K562 (cell line): ENCODE data around the gene ARL11. TPM values are rescaled to one million over a fixed set of nuclear protein-coding genes. Genes with fewer than 3 reads are reported as not detected.

ENCODE experiments used
- ATAC-seq: fragments of 200-7000 bp; cut with Tn5 transposase; 3 replicates; pipeline ENCODE4 v1.9.1; 2020; ENCODE audit warnings: moderate library complexity
- BruUV-seq: library from RNA; stranded (reverse); fragments of 400-500 nt; replicated peaks from 2 replicates; lab custom pipeline; 2021; lab: Mats Ljungman, UMichigan
- CTCF ChIA-PET: fragments of 300-600 bp; formaldehyde crosslinking; extraction: SDS; loops from one replicate; lab custom pipeline; 2021; ENCODE audit warnings: low intra/inter-chr PET ratio; lab: Yijun Ruan, JAX
- POLR2A ChIA-PET: fragments of 300-600, 350-650 bp; sonication (Branson Sonifier 250); formaldehyde crosslinking; extraction: SDS; loops from one replicate; lab custom pipeline; 2021; ENCODE audit warnings: antibody characterized with exemption, inconsistent platforms; lab: Yijun Ruan, JAX
- DNase-seq, 4 experiments: peaks; one replicate each; pipeline versions ENCODE4 v3.0.0 to v3.0.0-alpha.2; 2011 to 2018; ENCODE audit warnings: low spot score in 3 of 4, mixed read lengths in 3 of 4; ENCODE audit errors: extremely low read depth in 1 of 4
- FAIRE-seq: peaks from 2 replicates; lab custom pipeline; 2011; peaks lifted over from hg19 to GRCh38; lab: Jason Lieb, UNC
- H2AFZ ChIP-seq: 2 replicates; pipeline ENCODE4 v1.6.0; 2011; ENCODE audit warnings: low read depth, low read length, control low read depth, inconsistent platforms
- H3K27ac ChIP-seq: fragments of 200-600 bp; 3 replicates; pipeline ENCODE4 v1.8.0; 2011; ENCODE audit warnings: low read depth, mild to moderate bottlenecking, control low read depth, inconsistent platforms, low read length, moderate library complexity, mixed read lengths; ENCODE audit errors: extremely low read depth
- H3K27me3 ChIP-seq, 2 experiments: fragments of 300-600 bp in 1 of 2; 2 replicates in 1 of 2; 3 replicates in 1 of 2; pipeline versions ENCODE4 v1.6.0 to v1.8.0; 2011; ENCODE audit warnings: inconsistent platforms in 2 of 2, low read length in 2 of 2, mild to moderate bottlenecking in 1 of 2, mixed read lengths in 1 of 2, moderate library complexity in 1 of 2; ENCODE audit not compliant: control insufficient read depth in 2 of 2, insufficient read depth in 2 of 2
- H3K36me3 ChIP-seq: fragments of 300-600 bp; 3 replicates; pipeline ENCODE4 v1.8.0; 2011; ENCODE audit warnings: mild to moderate bottlenecking, low read length, inconsistent platforms; ENCODE audit not compliant: control insufficient read depth, insufficient read depth
- H3K4me1 ChIP-seq, 2 experiments: fragments of 200-600 bp in 1 of 2; replicated peaks in 1 of 2; 2 replicates in 1 of 2; 3 replicates in 1 of 2; pipeline versions ENCODE4 v1.5.1 to v1.8.0; 2011; ENCODE audit warnings: inconsistent platforms in 2 of 2, low read length in 2 of 2, mild to moderate bottlenecking in 1 of 2, mixed read lengths in 1 of 2, moderate library complexity in 1 of 2; ENCODE audit not compliant: control insufficient read depth in 2 of 2, insufficient read depth in 2 of 2
- H3K4me2 ChIP-seq: 2 replicates; pipeline ENCODE4 v1.6.1; 2011; ENCODE audit warnings: low read length, control low read depth, inconsistent platforms, mixed read lengths; ENCODE audit not compliant: insufficient read depth
- H3K4me3 ChIP-seq: fragments of 200-600 bp; sonication (generic), shearing (Covaris generic); 2 replicates; pipeline ENCODE4 v1.5.1; 2016; ENCODE audit warnings: control low read depth, inconsistent platforms
- H3K79me2 ChIP-seq: fragments of 200-600 bp; 3 replicates; pipeline ENCODE4 v1.8.0; 2011; ENCODE audit warnings: low read length, inconsistent platforms; ENCODE audit not compliant: control insufficient read depth, insufficient read depth
- H3K9ac ChIP-seq, 2 experiments: 2 replicates each; pipeline versions ENCODE4 v1.6.0 to v1.6.1; 2011; ENCODE audit warnings: low read depth in 2 of 2, low read length in 2 of 2, control low read depth in 1 of 2, inconsistent platforms in 1 of 2, mild to moderate bottlenecking in 1 of 2, mixed read lengths in 1 of 2; ENCODE audit not compliant: insufficient read depth in 1 of 2
- H3K9me1 ChIP-seq: one replicate; pipeline ENCODE4 v1.6.0; 2011; ENCODE audit warnings: inconsistent platforms, mild to moderate bottlenecking, low read length, moderate library complexity; ENCODE audit not compliant: control insufficient read depth, insufficient read depth
- H3K9me3 ChIP-seq: replicated peaks from 2 replicates; pipeline ENCODE4 v1.5.1; 2011; ENCODE audit warnings: low read depth, low read length, inconsistent platforms; ENCODE audit not compliant: control insufficient read depth, insufficient read depth
- H4K20me1 ChIP-seq: replicated peaks from 2 replicates; pipeline ENCODE4 v1.6.1; 2011; ENCODE audit warnings: low read length, inconsistent platforms, mixed read lengths; ENCODE audit not compliant: control insufficient read depth, insufficient read depth
- GATAD2B ChIP-seq: fragments of 450-650 bp; IDR thresholded peaks from 2 replicates; pipeline ENCODE4 v1.6.1; 2017; ENCODE audit warnings: mild to moderate bottlenecking, borderline replicate concordance
- MBD2 ChIP-seq: sonication (generic); IDR thresholded peaks from 2 replicates; pipeline ENCODE4 v1.6.1; 2016; ENCODE audit warnings: low read depth, borderline replicate concordance
- SNRNP70 ChIP-seq: fragments of 200-400 bp; formaldehyde crosslinking; optimal IDR thresholded peaks from 2 replicates; pipeline ENCODE3; 2017; ENCODE audit warnings: low read depth, low read length
- TCF15 ChIP-seq: fragments of 250-450 bp; sonication (Bioruptor Pico); IDR thresholded peaks from 2 replicates; pipeline ENCODE4 v1.8.0; 2022; ENCODE audit warnings: moderate library complexity, mild to moderate bottlenecking, inconsistent platforms
- ZNF121 ChIP-seq: sonication (generic); formaldehyde crosslinking; conservative IDR thresholded peaks from 2 replicates; pipeline ENCODE4 v1.8.0; 2022; ENCODE audit warnings: missing genetic modification reagents
- ZNF224 ChIP-seq: sonication (generic); formaldehyde crosslinking; IDR thresholded peaks from 2 replicates; pipeline ENCODE4 v1.8.0; 2022; ENCODE audit warnings: mild to moderate bottlenecking, missing genetic modification reagents
- WGBS: fragments of 100-300 bp; shearing (Covaris generic); methylation state at CpG from one replicate; pipeline ENCODE4 v1.1.6; 2016; ENCODE audit warnings: low coverage, mixed read lengths; ENCODE audit not compliant: insufficient coverage; ENCODE audit errors: missing lambda C conversion rate; 5-methylcytosine and 5-hydroxymethylcytosine counted together
- in situ Hi-C: fragments of 300-500 bp; cut with MboI; formaldehyde crosslinking; loops from 4 replicates; pipeline ENCODE4 v1.15.0; 2018; ENCODE audit warnings: inconsistent platforms, mixed read lengths
- intact Hi-C: fragments of 100-400 bp; cut with micrococcal nuclease; formaldehyde crosslinking; loops from 2 replicates; pipeline ENCODE4 v1.14.2; 2022
- polyA plus RNA-seq, 8 experiments: library from polyadenylated mRNA; depleted of rRNA in 4 of 8; stranded (reverse) in 5 of 8; unstranded in 3 of 8; fragments of >200 nt; fragmentation: Nextera tagmentation in 2 of 8; fragmentation: Illumina TruSeq in 1 of 8; extraction: Ambion mirVana in 2 of 8; extraction: Trizol in 1 of 8; gene quantifications; 2 replicates each; pipeline versions ENCODE4 v1.2.1 to v1.2.3, GENCODE V29; 2011 to 2014; ENCODE audit warnings: inconsistent platforms in 1 of 8, missing spikeins in 1 of 8
- total RNA-seq, 7 experiments: library from RNA; depleted of rRNA in 6 of 7; stranded (reverse); fragments of >200 nt in 6 of 7; fragmentation: Illumina TruSeq in 2 of 7; extraction: Trizol in 2 of 7; gene quantifications; 2 replicates each; pipeline versions ENCODE4 v1.2.1 to v1.2.3, GENCODE V29; 2011 to 2021; ENCODE audit warnings: low replicate concordance in 1 of 7

Gene ARL11
- total and polyA plus RNA-seq, 9 of the 15 experiments (the other 6 are each of a cell fraction or from before 2014, with no cell fraction given): 0.18 to 0.87 (median 0.45) TPM

- no peaks in the 10 kb centered on the region for H3K9me1 ChIP-seq
- H3K9me3 ChIP-seq: no peaks in the 10 kb centered on the region
- no peaks in the 10 kb centered on the region for H4K20me1 ChIP-seq
- no peaks in the 10 kb centered on the region for H3K79me2 ChIP-seq
- TF ChIP-seq ZNF121 (CRISPR knock-in tag) (0 out of 2 replicates have a peak, but pooled peaks have one; percentile 24), ZNF224 (CRISPR knock-in tag) (no peak)
- no peaks in the 10 kb centered on the region for H3K36me3 ChIP-seq
- ATAC-seq (no peak), FAIRE-seq (no peak), DNase-seq (no peak)
- CTCF ChIA-PET: interaction anchor here (0.6 kb wide), 1 partner anchor 459 kb away, joined by 3 read pairs; no protein-coding TSS in a partner anchor
- BruUV-seq: no TSS peak
- WGBS: 69% methylated on average over 3 of the region's 4 CpGs
- no peak overlapping the region for H3K27ac ChIP-seq
- no peak overlapping the region for H2AFZ ChIP-seq
- in situ Hi-C loops: no loop called here
- H3K4me2 ChIP-seq: no peak overlapping the region
- peaks cover 0 to 5% of the 10 kb centered on the region in 2 experiments; a peak in 3 of 5 replicates for H3K4me1 ChIP-seq
- no peak overlapping the region for H3K4me3 ChIP-seq
- intact Hi-C loops: no loop called here
- no peak overlapping the region for H3K9ac ChIP-seq
- POLR2A ChIA-PET: no interaction called here
- no peaks in the 10 kb centered on the region for H3K27me3 ChIP-seq
These were observed 18.4 kb downstream of the ARL11 start for GRCh38 chr13:49646688-49647087.

GRCh38 chr13:49649244-49649962 is 21.1 kb downstream of the ARL11 start:
- ChIA-PET POLR2A (no interaction called here), CTCF (interaction anchor here (1.2 kb wide), 1 partner anchor 1421 kb away, joined by 3 read pairs; no protein-coding TSS in a partner anchor)
- H3K9me1 ChIP-seq: no peaks in the 10 kb centered on the region
- no peaks in the 10 kb centered on the region for H3K4me1 ChIP-seq
- no peak overlapping the region for H2AFZ ChIP-seq
- H3K27me3 ChIP-seq: no peaks in the 10 kb centered on the region
- in situ Hi-C loops (no loop called here), intact Hi-C loops (no loop called here)
- H4K20me1 ChIP-seq: no peaks in the 10 kb centered on the region
- DNase-seq (peak in 2 of 4 experiments; percentile 28 to 33), ATAC-seq (peak; percentile 76), FAIRE-seq (no peak)
- H3K4me2 ChIP-seq: no peak overlapping the region
- no peak overlapping the region; a peak in 1 of 4 replicates for H3K9ac ChIP-seq
- no peak overlapping the region for H3K27ac ChIP-seq
- no peaks in the 10 kb centered on the region for H3K79me2 ChIP-seq
- 19% methylated on average over 5 of the region's 5 CpGs for WGBS
- H3K36me3 ChIP-seq: no peaks in the 10 kb centered on the region
- no peak overlapping the region for H3K4me3 ChIP-seq
- no peaks in the 10 kb centered on the region for H3K9me3 ChIP-seq
- BruUV-seq: no TSS peak
- TF ChIP-seq GATAD2B: no peak
- no peak for TF ChIP-seq MBD2
- no peak for TF ChIP-seq TCF15
- TF ChIP-seq SNRNP70: no peak
